A549 (cell line): ENCODE results near the gene CYSLTR2. TPM values are rescaled to one million over a fixed set of nuclear protein-coding genes. Genes with fewer than 3 reads are reported as not detected.

ENCODE experiments used
- ATAC-seq, 2 experiments: fragments of 200-7000 bp in 1 of 2; fragments of >200 bp in 1 of 2; cut with Nextera tagmentation in 1 of 2; cut with Tn5 transposase in 1 of 2; 3 replicates each; pipeline versions ENCODE4 v1.8.0 to v1.9.1; 2018 to 2020; ENCODE audit warnings: mild to moderate bottlenecking in 1 of 2, moderate library complexity in 1 of 2
- CTCF ChIA-PET: fragments of 300-600 bp; sonication (Branson Sonifier 250); formaldehyde crosslinking; extraction: SDS; loops from one replicate; lab custom pipeline; 2021; ENCODE audit warnings: antibody characterized with exemption, inconsistent platforms; lab: Yijun Ruan, JAX
- POLR2A ChIA-PET: fragments of 350-600 bp; formaldehyde crosslinking; extraction: SDS; loops from one replicate; lab custom pipeline; 2021; ENCODE audit warnings: antibody characterized with exemption, inconsistent platforms; lab: Yijun Ruan, JAX
- DNase-seq, 2 experiments: peaks; one replicate each; pipeline versions ENCODE4 v3.0.0 to v3.0.0-alpha.2; 2011 to 2016; ENCODE audit warnings: low read depth in 1 of 2, low spot score in 1 of 2
- FAIRE-seq: peaks from 2 replicates; lab custom pipeline; 2011; peaks lifted over from hg19 to GRCh38; lab: Jason Lieb, UNC
- H3K27ac ChIP-seq, 2 experiments: fragments of >200 bp; sonication (Bioruptor Twin); formaldehyde crosslinking; 3 replicates each; pipeline ENCODE4 v1.5.1; 2016 to 2017
- H3K4me1 ChIP-seq: fragments of >200 bp; sonication (Bioruptor Twin); formaldehyde crosslinking; 3 replicates; pipeline ENCODE4 v1.6.1; 2016
- H3K4me2 ChIP-seq: fragments of >200 bp; sonication (Bioruptor Twin); formaldehyde crosslinking; 3 replicates; pipeline ENCODE4 v1.6.1; 2016
- H3K4me3 ChIP-seq: fragments of >200 bp; sonication (Bioruptor Twin); formaldehyde crosslinking; 3 replicates; pipeline ENCODE4 v1.5.1; 2016
- H3K9me3 ChIP-seq: fragments of >200 bp; sonication (Bioruptor Twin); formaldehyde crosslinking; 3 replicates; pipeline ENCODE4 v1.6.1; 2016
- CBX2 ChIP-seq: fragments of 200-600 bp; sonication (generic); IDR thresholded peaks from 2 replicates; pipeline ENCODE4 v1.6.1; 2016; ENCODE audit warnings: low read depth, mild to moderate bottlenecking, borderline replicate concordance
- CHD4 ChIP-seq: fragments of 200-600 bp; sonication (generic); IDR thresholded peaks from 2 replicates; pipeline ENCODE4 v1.6.1; 2016; ENCODE audit warnings: antibody characterized with exemption, mild to moderate bottlenecking, borderline replicate concordance
- EHF ChIP-seq: fragments of 250-450 bp; sonication (Bioruptor Pico); IDR thresholded peaks from 2 replicates; pipeline ENCODE4 v1.5.0; 2020; ENCODE audit warnings: mild to moderate bottlenecking
- EP300 ChIP-seq, 2 experiments: fragments of >200 bp; sonication (Bioruptor Twin); formaldehyde crosslinking; IDR thresholded peaks; 2 replicates in 1 of 2; 3 replicates in 1 of 2; pipeline ENCODE4 v1.6.1; 2016 to 2017
- FOSB ChIP-seq: fragments of 250-450 bp; sonication (Bioruptor Pico); IDR thresholded peaks from 2 replicates; pipeline ENCODE4 v1.5.0; 2020; ENCODE audit warnings: mild to moderate bottlenecking, moderate library complexity
- FOSL2 ChIP-seq, 2 experiments: fragments of 450-650 bp in 1 of 2; fragments of >200 bp in 1 of 2; sonication (Bioruptor Twin) in 1 of 2; formaldehyde crosslinking; IDR thresholded peaks; 2 replicates each; pipeline versions ENCODE4 v1.5.0 to v1.6.1; 2016 to 2020; ENCODE audit warnings: mild to moderate bottlenecking in 1 of 2, moderate library complexity in 1 of 2
- HEYL ChIP-seq: fragments of 250-450 bp; sonication (Bioruptor Pico); IDR thresholded peaks from 2 replicates; pipeline ENCODE4 v1.8.0; 2021; ENCODE audit warnings: mild to moderate bottlenecking, moderate library complexity
- JUN ChIP-seq, 2 experiments: fragments of >200 bp; sonication (Bioruptor Twin); formaldehyde crosslinking; IDR thresholded peaks; 2 replicates in 1 of 2; 3 replicates in 1 of 2; pipeline ENCODE4 v1.6.1; 2016 to 2017
- KDM5A ChIP-seq: fragments of 200-600 bp; sonication (generic); IDR thresholded peaks from 2 replicates; pipeline ENCODE4 v1.6.1; 2016; ENCODE audit warnings: antibody characterized with exemption, mild to moderate bottlenecking
- RCOR1 ChIP-seq: fragments of 150-350 bp; IDR thresholded peaks from 2 replicates; pipeline ENCODE4 v1.6.1; 2014; ENCODE audit warnings: antibody characterized with exemption, low read length, low read depth
- ZFP36 ChIP-seq: fragments of 450-650 bp; IDR thresholded peaks from 2 replicates; pipeline ENCODE4 v1.6.1; 2014; ENCODE audit warnings: borderline replicate concordance; ENCODE audit not compliant: partially characterized antibody
- ZNF302 ChIP-seq: fragments of 250-450 bp; sonication (Bioruptor Pico); IDR thresholded peaks from 2 replicates; pipeline ENCODE4 v1.9.0; 2021; ENCODE audit warnings: inconsistent platforms, mild to moderate bottlenecking, moderate library complexity
- WGBS: methylation state at CpG from one replicate; pipeline ENCODE4 v1.1.6; 2017; ENCODE audit errors: missing lambda C conversion rate; 5-methylcytosine and 5-hydroxymethylcytosine counted together
- polyA plus RNA-seq, 4 experiments: library from polyadenylated mRNA; depleted of rRNA in 3 of 4; stranded (reverse); fragments of >200 nt; fragmentation: RNase III in 1 of 4; extraction: RNeasy Plus Mini Kit Qiagen cat#74134 plus additional on column Dnase treatment in 1 of 4; gene quantifications; 2 replicates in 3 of 4; 3 replicates in 1 of 4; pipeline ENCODE4 v1.2.3, GENCODE V29; 2011 to 2017
- TF ChIP-seq, protein P1 (sequence below): fragments of >200 bp; sonication (Bioruptor Twin); formaldehyde crosslinking; IDR thresholded peaks from 3 replicates; pipeline ENCODE4 v1.6.1; 2016
- TF ChIP-seq, protein P2 (sequence below): fragments of 250-450 bp; sonication (Bioruptor Pico); IDR thresholded peaks from 2 replicates; pipeline ENCODE4 v1.5.0; 2021; ENCODE audit warnings: mild to moderate bottlenecking, moderate library complexity, borderline replicate concordance
- TF ChIP-seq, protein P3 (sequence below): IDR thresholded peaks from 2 replicates; pipeline ENCODE4 v1.6.1; 2012; ENCODE audit warnings: low read depth, borderline replicate concordance
- TF ChIP-seq, protein P4 (sequence below): fragments of >200 bp; sonication (Bioruptor Twin); formaldehyde crosslinking; IDR thresholded peaks from 2 replicates; pipeline ENCODE4 v1.6.1; 2016
- TF ChIP-seq, protein P5 (sequence below): fragments of 450-650 bp; IDR thresholded peaks from 2 replicates; pipeline ENCODE4 v1.6.1; 2014; ENCODE audit warnings: antibody characterized with exemption
- TF ChIP-seq, protein P6 (sequence below): IDR thresholded peaks from 2 replicates; pipeline ENCODE4 v1.6.1; 2012
- TF ChIP-seq, protein P7 (sequence below): fragments of 200-600 bp; sonication (generic); IDR thresholded peaks from 2 replicates; pipeline ENCODE4 v1.6.1; 2016; ENCODE audit warnings: antibody characterized with exemption, mild to moderate bottlenecking, moderate library complexity

The CYSLTR2 gene
- polyA plus RNA-seq, 2 of the 4 experiments (the other 2 are of a cell fraction), result not detected

DNA sequence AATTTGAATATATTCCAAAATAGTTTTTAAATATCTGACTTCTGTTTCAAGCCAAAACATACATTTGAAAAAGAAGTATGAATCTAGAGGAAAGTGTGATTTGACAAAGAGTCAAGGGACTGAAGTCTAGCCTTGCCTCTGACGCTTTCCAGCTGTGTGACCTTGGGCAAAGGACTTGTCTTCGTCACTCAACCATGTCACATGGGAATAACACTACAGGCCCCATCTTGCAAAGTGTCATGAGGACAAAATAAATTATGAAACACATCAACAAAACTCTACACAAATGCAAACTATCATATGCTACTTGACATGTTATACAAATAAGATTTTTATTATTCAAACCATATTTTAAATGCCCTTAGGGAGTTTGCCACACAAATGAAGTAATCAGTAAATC is 73.0 kb downstream of the CYSLTR2 start (continued):
- TF ChIP-seq, protein P1, sequence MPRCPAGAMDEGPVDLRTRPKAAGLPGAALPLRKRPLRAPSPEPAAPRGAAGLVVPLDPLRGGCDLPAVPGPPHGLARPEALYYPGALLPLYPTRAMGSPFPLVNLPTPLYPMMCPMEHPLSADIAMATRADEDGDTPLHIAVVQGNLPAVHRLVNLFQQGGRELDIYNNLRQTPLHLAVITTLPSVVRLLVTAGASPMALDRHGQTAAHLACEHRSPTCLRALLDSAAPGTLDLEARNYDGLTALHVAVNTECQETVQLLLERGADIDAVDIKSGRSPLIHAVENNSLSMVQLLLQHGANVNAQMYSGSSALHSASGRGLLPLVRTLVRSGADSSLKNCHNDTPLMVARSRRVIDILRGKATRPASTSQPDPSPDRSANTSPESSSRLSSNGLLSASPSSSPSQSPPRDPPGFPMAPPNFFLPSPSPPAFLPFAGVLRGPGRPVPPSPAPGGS, result no peak
- no peak for TF ChIP-seq KDM5A
- no peak for TF ChIP-seq ZNF302

DNA sequence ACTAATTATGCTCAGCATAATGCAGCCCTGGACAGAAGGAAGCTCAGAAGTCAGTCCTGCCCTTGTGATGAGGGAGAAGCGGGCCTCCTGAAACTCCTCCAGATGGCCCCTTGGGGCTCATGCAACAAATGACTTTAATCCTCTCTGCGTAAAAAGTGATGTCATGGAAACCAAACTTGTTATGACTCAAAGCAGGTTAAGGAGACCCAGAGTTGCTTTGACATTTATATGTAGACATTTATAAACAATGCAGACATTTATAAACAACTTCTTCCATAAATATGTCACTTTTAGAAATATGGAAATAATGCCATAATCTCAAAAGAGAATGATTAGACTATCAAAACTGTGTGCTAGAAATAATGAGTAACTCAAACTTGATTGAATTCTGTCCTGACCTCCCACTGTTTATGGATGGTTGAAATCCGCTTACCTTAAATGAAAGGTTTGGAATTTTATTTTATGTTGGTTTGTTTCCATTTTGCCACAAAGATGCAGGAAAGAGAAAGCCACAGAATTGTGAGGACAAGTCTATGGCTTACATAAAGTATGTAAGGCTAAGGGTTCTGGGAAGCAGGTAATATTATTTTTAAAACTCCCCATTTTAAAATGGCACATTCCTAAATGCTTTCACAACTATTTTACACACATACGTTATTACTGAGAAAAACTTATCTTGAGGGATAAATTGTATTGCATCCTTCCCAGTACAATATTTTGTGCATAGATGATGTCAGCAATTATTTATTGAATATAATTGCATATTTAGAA is 73.7 kb downstream of the CYSLTR2 start:
- H3K4me2 ChIP-seq, result no peak overlapping the region
- no peak overlapping the region for H3K27ac ChIP-seq
- no peak for FAIRE-seq
- H3K4me3 ChIP-seq, result no peak overlapping the region
- no peaks in the 10 kb centered on the region for H3K9me3 ChIP-seq
- TF ChIP-seq FOSL2 (IDR thresholded peaks at IDR 0.05) (no peak), FOSL2 (CRISPR knock-in tag; IDR thresholded peaks at IDR 0.05) (no peak), FOSB (CRISPR knock-in tag) (no peak), JUN (IDR thresholded peaks at IDR 0.05) (no peak), KDM5A (no peak), CHD4 (no peak), ZFP36 (no peak), CBX2 (no peak), RCOR1 (no peak), EHF (CRISPR knock-in tag) (no peak), HEYL (CRISPR knock-in tag) (no peak), EP300 (IDR thresholded peaks at IDR 0.05) (no peak)
- TF ChIP-seq, protein P2, sequence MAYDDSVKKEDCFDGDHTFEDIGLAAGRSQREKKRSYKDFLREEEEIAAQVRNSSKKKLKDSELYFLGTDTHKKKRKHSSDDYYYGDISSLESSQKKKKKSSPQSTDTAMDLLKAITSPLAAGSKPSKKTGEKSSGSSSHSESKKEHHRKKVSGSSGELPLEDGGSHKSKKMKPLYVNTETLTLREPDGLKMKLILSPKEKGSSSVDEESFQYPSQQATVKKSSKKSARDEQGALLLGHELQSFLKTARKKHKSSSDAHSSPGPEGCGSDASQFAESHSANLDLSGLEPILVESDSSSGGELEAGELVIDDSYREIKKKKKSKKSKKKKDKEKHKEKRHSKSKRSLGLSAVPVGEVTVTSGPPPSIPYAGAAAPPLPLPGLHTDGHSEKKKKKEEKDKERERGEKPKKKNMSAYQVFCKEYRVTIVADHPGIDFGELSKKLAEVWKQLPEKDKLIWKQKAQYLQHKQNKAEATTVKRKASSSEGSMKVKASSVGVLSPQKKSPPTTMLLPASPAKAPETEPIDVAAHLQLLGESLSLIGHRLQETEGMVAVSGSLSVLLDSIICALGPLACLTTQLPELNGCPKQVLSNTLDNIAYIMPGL, result no peak
- TF ChIP-seq, protein P3, sequence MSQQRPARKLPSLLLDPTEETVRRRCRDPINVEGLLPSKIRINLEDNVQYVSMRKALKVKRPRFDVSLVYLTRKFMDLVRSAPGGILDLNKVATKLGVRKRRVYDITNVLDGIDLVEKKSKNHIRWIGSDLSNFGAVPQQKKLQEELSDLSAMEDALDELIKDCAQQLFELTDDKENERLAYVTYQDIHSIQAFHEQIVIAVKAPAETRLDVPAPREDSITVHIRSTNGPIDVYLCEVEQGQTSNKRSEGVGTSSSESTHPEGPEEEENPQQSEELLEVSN, result no peak
- TF ChIP-seq, protein P4, sequence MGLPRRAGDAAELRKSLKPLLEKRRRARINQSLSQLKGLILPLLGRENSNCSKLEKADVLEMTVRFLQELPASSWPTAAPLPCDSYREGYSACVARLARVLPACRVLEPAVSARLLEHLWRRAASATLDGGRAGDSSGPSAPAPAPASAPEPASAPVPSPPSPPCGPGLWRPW, result no peak
- TF ChIP-seq, protein P5, sequence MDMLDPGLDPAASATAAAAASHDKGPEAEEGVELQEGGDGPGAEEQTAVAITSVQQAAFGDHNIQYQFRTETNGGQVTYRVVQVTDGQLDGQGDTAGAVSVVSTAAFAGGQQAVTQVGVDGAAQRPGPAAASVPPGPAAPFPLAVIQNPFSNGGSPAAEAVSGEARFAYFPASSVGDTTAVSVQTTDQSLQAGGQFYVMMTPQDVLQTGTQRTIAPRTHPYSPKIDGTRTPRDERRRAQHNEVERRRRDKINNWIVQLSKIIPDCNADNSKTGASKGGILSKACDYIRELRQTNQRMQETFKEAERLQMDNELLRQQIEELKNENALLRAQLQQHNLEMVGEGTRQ, result no peak
- TF ChIP-seq, protein P6, sequence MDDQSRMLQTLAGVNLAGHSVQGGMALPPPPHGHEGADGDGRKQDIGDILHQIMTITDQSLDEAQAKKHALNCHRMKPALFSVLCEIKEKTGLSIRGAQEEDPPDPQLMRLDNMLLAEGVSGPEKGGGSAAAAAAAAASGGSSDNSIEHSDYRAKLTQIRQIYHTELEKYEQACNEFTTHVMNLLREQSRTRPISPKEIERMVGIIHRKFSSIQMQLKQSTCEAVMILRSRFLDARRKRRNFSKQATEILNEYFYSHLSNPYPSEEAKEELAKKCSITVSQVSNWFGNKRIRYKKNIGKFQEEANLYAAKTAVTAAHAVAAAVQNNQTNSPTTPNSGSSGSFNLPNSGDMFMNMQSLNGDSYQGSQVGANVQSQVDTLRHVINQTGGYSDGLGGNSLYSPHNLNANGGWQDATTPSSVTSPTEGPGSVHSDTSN, result no peak
- TF ChIP-seq, protein P7, sequence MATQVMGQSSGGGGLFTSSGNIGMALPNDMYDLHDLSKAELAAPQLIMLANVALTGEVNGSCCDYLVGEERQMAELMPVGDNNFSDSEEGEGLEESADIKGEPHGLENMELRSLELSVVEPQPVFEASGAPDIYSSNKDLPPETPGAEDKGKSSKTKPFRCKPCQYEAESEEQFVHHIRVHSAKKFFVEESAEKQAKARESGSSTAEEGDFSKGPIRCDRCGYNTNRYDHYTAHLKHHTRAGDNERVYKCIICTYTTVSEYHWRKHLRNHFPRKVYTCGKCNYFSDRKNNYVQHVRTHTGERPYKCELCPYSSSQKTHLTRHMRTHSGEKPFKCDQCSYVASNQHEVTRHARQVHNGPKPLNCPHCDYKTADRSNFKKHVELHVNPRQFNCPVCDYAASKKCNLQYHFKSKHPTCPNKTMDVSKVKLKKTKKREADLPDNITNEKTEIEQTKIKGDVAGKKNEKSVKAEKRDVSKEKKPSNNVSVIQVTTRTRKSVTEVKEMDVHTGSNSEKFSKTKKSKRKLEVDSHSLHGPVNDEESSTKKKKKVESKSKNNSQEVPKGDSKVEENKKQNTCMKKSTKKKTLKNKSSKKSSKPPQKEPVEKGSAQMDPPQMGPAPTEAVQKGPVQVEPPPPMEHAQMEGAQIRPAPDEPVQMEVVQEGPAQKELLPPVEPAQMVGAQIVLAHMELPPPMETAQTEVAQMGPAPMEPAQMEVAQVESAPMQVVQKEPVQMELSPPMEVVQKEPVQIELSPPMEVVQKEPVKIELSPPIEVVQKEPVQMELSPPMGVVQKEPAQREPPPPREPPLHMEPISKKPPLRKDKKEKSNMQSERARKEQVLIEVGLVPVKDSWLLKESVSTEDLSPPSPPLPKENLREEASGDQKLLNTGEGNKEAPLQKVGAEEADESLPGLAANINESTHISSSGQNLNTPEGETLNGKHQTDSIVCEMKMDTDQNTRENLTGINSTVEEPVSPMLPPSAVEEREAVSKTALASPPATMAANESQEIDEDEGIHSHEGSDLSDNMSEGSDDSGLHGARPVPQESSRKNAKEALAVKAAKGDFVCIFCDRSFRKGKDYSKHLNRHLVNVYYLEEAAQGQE, result no peak
- ChIA-PET CTCF (no interaction called here), POLR2A (no interaction called here)
- DNase-seq, result no peak
- 47% methylated on average over 4 of the region's 4 CpGs for WGBS
- H3K4me1 ChIP-seq, result no peaks in the 10 kb centered on the region
- no peak for ATAC-seq
